ENCODE data around the gene SECISBP2L.

SECISBP2L gene

DNA sequence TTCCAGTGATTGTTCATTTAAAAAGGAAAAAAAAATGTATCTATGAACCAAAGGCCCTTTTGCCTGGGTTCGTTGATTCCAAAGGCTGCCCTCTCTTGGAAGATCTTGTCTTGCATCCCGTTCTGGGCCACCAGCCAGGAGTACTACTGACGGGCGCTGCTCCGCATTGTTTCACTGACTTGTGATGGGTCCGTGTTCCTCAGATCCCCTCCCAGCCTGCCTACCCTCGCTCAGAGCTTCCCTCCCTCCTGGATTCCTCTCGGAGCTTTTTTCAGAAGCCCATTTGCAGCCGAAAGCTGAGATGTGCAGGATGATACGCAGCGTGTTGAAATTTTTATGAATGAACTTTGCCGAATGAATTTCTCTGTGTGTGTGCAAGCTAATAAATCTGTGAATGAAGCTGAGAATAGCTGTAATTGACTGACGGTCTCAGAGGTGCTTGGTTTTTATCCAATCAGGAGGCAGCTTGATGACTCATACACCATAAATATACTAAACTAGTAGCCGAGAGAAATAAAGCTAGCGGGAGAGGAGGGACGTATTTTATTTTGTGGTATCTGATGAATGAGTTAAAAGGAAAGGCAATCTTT, 82.6 kb downstream of the SECISBP2L start, which contains the start of gene SHC4:
Gene SHC4 (minus strand): TSS at position 396 of the 590 bp plus-strand sequence. CDS start 904 bp downstream, outside the sequence.
- DNase-seq (ENCODE audit: low read depth): no peak

DNA sequence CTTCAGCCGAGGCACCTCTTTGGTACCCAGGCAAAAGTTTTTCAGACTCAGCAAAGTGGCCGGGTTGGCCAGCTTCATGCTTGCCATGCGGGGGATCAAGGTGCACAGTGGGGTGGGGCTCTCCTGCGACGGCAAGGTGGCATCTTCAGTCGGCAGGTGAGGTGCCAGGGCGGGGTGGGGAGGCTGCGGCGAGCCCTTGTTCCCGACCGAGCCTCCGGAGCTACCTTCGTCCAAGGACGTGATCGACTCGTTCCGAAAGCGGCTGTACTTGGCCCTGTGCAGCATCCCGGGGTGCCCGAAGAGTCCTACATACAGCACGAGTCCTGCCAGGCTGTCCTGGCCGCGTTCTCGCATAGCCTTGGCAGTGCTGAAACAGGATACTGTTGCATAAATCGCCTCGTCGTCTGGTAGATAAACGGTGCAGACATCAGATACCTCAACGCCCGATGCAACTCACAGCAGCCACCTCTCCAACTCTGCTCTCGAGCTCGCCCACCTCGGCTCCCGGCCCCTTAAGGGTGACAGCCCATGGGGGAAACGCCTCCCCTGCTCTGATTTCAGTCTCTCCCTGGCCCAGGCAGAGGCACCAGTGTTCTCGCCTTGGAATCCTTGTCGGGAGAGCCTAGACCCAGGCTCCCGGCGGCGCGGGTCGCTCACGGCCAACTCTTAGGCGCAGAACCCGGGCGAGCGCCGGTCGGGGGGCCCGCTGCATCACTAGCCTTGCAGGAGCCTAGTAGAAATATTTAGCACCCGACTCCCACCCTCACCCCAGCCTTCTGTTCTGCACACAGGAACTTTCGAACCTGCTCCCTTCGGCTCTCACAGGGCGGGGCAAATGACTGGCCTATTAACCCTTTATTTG, 83.4 kb downstream of the SECISBP2L start:
- no peak for DNase-seq (ENCODE audit: low read depth)

DNA sequence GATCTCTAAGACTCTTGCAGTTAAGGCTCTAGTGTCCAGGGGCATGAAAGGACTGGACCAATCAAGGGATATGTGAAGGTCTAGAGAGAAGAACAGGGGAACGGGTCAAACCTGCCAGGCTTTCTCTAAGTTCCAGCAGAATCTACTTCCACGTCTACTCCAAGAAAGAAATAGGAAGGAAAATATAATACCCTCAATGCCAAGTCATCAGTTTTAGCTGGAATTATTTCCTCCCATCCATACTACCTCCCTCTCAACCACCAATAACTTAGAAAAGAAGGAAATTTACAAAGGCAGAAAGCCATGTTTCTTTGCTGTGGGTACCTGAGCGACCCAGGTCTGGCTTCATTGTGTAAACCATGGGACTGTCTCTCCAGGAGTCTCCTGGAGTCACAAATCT, 90.3 kb downstream of the SECISBP2L start:
- no peak for DNase-seq (ENCODE audit: low read depth)

DNA sequence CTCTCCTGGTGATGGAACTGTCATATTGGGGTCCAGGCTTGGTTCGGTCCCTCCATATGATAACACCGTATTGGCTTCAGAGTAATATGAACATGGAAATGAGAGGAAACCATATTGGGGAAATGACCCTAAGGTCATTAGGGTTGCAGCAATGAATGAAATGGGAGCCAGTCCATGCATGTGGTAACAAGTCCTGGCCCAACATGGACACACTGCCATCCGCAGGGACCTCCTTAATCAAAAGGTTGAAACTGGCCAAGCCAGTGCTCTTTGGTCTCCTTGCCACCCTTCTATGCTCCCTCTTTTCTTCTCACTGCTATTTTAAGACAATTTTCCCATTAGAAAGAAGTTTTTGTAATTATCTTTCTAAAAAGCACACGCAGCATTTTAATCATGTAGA, 90.9 kb downstream of the SECISBP2L start:
- no peak for DNase-seq (ENCODE audit: low read depth)

DNA sequence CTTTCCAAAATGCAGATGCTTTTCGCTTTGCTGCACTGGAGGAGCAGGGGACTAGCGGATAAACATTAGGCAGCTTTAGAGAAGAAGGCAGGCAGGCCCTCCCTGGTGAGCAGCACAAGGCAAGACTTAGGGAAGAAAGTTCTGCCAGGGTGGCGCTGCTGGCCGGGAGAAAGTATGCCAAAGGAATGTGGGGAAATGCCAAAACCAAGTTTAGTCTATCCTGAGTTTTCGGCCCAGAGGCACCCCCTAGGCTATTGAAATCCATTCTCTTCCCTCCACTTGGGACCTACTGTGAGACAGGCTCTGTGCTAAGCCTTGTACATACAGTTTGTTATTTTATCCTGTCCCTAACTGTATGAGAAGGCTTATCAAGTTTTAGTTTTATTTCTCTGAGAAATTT, 91.7 kb downstream of the SECISBP2L start:
- DNase-seq (ENCODE audit: low read depth): no peak

DNA sequence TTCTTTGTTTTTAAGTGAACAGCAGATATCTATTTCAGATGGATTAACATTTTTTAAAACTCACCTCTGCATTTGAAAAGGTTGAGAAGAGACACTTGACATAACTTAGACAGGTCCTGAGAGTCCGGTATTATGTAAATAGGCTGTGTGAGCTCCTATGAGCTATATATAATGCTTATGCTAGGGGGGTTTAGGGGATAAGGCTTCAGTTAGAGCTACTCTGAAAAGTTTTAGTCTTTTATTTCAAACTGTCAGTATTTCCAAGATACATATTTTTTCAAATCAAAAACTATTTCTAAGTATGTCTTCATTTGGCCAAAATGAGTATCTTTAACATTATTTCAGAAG, 99.4 kb downstream of the SECISBP2L start:
- no peak for DNase-seq (ENCODE audit: low read depth)

DNA sequence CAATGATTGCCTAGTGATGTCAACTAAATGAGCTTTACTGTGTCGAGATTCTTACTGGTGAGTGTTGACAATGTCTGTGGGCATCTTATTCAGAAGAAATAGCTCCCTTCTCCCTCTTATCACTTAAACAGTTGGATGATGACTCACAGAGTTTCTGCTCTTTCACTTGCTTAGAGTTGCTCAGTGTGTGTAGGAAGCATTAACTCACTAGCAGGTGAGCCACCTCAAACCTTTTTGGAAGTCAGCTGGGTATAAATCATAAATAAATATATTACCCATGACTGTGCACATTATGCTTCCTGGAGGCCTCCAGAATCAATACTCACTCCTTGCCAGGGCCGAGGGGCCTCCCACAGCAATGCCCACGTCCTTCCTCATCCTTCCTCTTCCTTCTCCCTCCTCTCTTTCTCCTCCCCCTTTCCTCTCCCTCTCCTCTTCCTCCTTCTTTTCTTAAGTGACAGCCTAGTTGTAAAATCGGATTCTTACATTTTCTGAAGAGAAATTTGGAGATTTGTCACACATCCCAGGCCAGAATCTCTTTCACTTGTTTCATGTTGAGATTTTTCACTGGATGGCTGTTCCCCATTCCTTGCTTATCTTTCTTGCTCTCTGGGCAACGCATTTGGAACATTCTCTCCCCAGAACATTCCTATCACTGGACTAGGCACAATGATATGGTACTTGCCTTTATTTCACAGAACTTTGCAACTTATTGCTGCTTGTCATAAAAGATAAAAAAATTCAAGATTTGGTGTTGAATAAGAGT, 100.0 kb downstream of the SECISBP2L start:
- no peak for DNase-seq (ENCODE audit: low read depth)

DNA sequence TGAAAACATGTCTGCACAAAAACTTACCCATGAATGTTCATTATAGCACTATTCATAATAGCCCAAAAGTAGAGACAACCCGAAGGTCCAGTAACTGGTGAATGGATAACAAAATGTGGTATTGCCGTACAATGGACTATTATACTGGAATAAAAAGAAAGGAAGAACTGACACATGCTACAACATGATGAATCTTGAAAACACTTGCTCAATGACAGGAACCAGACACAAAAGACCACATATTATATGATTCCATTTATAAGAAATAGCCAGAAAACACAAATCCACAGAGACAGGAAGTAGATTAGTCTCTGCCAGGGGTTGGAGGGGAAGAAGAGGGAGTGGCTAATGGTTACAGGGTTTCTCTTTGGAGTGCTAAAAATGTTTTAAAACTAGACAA, 100.9 kb downstream of the SECISBP2L start:
- no peak for DNase-seq (ENCODE audit: low read depth)

DNA sequence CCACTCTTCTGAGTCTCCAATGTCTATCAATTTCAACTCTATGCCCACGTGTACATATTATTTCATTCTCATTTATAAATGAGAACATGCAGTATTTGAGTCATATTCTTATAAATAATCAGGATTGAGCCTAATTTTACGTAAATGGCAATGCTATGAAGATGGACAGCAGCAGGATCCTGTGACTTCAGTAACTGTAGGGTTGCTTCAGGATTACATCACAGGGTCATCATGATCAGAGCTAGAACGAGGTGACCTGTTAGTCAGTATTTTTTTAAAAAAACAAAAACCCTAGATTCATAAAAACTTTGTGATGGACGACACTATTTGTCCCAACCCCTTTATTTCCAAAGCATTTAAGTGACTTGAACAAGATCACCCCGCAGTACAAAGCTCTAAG, 104.3 kb downstream of the SECISBP2L start:
- no peak for DNase-seq (ENCODE audit: low read depth)

DNA sequence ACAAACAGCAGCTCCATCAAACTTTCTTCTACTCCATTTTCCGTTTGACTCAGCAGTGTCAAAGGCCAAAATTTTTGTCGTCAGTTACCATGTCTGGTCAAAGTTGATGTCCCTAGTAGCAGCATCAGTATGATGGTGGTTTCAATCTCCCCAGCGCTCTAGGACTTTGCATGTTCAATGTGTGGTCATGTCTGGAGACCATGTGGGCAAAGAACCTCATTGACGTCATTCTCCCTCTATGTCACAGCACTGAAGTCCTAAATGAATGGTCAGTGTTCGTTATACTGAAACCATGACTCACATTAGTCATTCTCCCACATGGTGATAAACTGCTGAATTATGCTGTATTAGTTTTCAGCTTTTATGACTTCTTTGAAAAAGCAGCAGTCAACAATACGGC, 105.7 kb downstream of the SECISBP2L start:
- no peak for DNase-seq (ENCODE audit: low read depth)

DNA sequence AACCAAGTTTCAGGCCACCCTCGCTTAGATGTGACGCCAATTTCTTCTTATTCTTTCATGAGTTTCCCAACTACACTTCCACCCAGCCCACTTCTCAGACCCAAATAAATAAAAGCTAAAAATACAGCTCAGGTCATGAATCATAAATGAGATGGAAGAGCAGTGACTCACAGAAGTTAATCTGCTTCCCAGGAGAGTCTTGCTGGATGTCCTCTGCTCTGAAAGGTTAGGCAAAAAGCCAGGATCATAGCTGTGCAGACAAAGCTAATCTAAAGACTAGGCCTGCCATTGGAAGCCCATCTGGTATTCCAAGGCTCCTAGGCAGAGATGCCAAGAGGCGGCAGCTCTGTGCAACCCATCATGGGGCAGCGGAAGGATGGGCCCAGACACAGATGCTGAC, 106.6 kb downstream of the SECISBP2L start:
- DNase-seq (ENCODE audit: low read depth): no peak

Measured in CMK (cell line).